GM12864 (cell line): ENCODE data around the gene PABPN1.

Source experiments
- DNase-seq: peaks from one replicate; pipeline ENCODE4 v3.0.0-alpha.2; 2011; ENCODE audit warnings: low read depth
- H3K4me3 ChIP-seq: 2 replicates; pipeline ENCODE4 v1.5.1; 2011; ENCODE audit warnings: mild to moderate bottlenecking, low read depth, low read length, control low read depth
- TF ChIP-seq, protein P1 (sequence below): IDR thresholded peaks from 2 replicates; pipeline ENCODE4 v1.5.1; 2011; ENCODE audit warnings: low read depth, mild to moderate bottlenecking, moderate library complexity, low read length, control low read depth, inconsistent platforms; ENCODE audit errors: missing control alignments

The PABPN1 gene

GRCh38 chr14:23358042-23358441 is 36.8 kb downstream of the PABPN1 start:
- no peak for DNase-seq
- H3K4me3 ChIP-seq: no peak overlapping the region
- TF ChIP-seq, protein P1, sequence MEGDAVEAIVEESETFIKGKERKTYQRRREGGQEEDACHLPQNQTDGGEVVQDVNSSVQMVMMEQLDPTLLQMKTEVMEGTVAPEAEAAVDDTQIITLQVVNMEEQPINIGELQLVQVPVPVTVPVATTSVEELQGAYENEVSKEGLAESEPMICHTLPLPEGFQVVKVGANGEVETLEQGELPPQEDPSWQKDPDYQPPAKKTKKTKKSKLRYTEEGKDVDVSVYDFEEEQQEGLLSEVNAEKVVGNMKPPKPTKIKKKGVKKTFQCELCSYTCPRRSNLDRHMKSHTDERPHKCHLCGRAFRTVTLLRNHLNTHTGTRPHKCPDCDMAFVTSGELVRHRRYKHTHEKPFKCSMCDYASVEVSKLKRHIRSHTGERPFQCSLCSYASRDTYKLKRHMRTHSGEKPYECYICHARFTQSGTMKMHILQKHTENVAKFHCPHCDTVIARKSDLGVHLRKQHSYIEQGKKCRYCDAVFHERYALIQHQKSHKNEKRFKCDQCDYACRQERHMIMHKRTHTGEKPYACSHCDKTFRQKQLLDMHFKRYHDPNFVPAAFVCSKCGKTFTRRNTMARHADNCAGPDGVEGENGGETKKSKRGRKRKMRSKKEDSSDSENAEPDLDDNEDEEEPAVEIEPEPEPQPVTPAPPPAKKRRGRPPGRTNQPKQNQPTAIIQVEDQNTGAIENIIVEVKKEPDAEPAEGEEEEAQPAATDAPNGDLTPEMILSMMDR: no peak

DNA sequence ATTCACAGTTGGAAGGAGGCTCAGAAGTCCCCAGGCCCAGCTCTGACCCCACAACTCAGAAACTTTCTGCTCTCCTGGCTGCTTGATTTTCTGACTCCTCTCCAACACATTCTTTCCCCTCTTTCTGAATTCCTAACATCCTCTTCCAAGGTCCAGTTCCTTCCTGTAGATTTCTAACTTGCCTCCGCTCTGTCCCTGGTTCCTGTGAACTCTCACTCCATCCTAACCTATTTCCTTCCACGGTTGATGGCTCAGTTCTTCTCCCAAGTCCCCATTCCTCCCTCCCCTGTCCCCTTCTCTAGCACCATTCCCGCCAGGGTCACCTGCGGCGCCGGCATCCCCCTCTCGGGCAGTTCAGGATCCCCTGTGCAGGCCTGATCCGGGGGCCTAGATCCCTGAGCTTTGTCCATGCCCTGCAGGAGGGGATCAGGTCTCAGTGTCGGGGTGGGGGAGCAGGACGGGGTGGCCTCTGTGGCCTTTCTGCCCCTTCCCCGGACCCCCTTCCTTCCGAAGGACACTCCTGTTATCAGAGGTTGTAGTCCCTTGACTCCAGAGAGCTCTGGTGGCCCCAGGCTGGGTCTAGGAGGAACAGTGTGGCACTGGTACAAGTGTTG is 37.4 kb downstream of the PABPN1 start:
- TF ChIP-seq, protein P1: no peak
- no peak overlapping the region for H3K4me3 ChIP-seq
- no peak for DNase-seq

DNA sequence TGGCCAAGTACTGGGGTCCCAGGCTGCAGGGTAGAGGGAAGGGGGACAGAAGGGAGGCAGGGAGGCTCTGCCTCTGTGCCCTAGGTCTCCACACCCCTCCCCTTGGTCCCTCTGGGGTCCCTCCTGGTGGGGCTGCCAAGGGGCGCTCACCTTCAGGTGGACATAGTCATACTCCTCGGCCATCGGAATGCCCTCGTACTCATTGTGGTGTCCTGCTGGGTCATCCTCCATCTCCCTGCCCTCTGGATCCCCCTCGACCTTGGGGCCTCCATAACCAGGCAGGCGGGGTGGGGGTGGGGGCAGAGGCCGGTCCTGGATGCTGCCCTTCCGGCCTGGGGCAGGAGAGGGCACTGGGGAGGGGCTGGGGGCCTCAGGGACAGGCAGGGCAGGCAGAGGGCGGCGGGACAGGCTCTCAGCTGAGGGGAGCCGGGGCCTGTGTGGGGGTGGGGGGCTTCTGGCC is 37.9 kb downstream of the PABPN1 start:
- no peak for DNase-seq
- no peak overlapping the region for H3K4me3 ChIP-seq
- TF ChIP-seq, protein P1: no peak

DNA sequence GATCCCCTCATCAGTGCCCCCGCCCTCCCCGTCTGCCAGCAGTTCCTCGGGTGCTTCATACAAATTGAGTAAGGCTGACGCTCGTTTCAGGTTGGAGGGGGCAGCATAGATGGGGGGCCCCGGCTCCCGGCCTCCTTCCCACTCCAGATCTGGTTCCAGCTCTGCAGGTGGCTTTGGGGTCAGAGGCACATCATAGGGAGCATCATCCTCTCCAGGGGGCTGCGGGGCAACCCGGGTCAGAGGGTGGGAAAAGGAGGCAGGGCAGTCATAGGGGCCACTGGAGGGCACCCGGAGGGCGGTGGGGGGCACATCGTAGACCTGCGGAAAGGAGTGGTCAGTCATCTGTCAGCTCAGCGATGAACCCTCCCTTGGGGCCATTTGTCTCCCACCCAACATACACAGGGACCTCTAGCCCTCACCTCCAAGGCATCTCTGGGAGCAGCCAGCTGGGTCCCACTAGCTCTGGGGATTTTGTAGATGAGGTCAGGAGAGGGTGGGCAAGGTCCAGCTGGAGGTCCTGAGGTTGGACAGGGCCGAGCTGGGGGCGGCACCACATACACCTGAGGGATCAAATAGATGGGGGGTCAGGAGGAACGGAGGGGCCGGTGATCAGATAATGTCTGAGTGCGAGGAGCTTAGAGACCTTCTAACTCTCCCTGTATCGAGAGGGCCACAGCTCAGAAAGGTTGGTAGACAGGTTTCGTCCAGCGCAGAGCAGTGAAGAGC is 38.6 kb downstream of the PABPN1 start:
- no peak for DNase-seq
- no peak overlapping the region for H3K4me3 ChIP-seq
- TF ChIP-seq, protein P1: no peak

GRCh38 chr14:23360496-23360895 is 39.2 kb downstream of the PABPN1 start:
- no peak overlapping the region for H3K4me3 ChIP-seq
- DNase-seq: no peak
- TF ChIP-seq, protein P1: no peak

DNA sequence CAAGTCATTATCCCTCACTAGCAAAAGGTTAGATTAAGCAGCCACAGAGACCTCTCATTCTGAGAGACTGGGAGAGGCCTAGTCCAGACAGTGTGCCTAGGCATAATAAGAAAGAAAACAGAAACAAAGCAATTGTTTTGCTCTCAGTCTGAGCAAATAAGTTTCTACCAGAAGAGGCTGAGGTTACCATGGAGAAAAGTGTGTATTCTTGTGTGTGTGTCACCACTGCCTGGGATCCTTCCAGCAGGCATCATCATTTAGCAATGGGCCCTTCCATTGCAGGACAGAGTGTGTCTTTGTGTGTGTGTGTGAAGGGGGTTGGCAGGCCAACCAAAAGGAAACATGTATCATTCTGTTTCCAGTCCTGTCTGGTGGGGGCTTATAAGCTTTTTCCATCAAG is 40.1 kb downstream of the PABPN1 start:
- TF ChIP-seq, protein P1: no peak
- DNase-seq: no peak

More for the DNA sequence above, 40.1 kb downstream of the PABPN1 start:
- no peak overlapping the region for H3K4me3 ChIP-seq
